ENCODE measurements around the gene UIMC1.

The UIMC1 gene

DNA sequence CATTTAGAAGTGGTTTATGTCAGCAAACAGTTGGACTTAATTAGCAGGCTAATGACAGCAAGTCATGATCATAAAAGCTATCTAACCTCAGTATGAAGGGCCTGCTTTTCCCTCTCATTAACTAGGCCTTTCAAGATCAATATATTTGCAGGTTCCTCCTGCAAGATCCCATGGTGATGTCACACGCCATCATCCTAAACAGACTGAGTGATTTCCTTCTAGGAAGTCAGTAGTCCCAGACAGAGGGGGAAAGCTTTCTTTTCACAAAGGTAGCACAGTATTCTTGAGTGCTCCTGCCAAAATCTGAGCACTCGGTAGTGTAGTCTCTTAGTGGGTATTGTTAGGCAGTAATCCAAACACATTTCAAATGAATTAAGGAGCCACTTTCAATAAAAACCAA is 52.5 kb downstream of the UIMC1 start:
- DNase-seq (ENCODE audit: low read depth in 3 of 3) = no peak

- DNase-seq (ENCODE audit: low read depth in 3 of 3) = no peak
Measured at GRCh38 chr5:176952531-176953193, 53.9 kb downstream of the UIMC1 start.

- DNase-seq (ENCODE audit: low read depth in 3 of 3) = no peak
Measured at GRCh38 chr5:176948458-176948857, 58.1 kb downstream of the UIMC1 start.

DNA sequence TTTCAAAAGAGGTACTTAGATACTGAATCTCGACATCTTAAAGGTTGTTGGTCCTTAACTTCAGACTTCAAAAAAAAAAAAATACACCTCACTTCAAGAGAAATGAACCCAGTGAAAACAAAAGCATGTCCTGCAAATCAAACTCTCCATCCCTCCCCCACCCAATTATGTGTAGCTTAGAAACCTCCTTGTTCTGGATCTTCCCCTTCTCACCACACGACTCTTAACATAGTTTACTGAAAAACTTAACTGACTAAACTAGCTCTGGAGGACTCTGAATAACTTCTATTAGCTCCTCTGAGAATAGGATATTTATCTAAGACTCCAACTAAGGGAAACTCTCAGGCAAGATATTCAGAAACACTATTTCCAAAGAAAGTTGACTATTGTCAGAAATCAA is 58.7 kb downstream of the UIMC1 start:
- DNase-seq (ENCODE audit: low read depth in 3 of 3) = no peak

DNA sequence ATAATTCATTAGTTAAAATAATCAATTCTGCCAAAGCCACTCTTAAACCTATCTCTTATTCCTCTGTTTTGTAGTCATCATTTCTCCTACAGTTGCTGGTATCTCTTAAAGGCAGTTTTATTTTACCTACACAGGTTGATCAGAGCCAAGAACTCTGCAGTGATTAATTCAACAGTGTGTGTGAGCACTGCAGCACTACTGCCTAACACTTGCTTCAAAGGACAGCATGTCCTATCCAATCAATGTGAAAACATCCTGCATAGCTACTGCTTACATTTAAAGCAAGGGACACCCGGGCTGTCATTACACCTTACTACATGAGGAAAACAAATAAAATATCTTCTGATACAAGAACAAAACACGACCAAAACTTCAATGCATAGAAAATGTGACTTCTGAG is 62.3 kb downstream of the UIMC1 start:
- DNase-seq (ENCODE audit: low read depth in 3 of 3) = no peak

GRCh38 chr5:176943816-176944215 is 62.8 kb downstream of the UIMC1 start:
- DNase-seq (ENCODE audit: low read depth in 3 of 3) = no peak

DNA sequence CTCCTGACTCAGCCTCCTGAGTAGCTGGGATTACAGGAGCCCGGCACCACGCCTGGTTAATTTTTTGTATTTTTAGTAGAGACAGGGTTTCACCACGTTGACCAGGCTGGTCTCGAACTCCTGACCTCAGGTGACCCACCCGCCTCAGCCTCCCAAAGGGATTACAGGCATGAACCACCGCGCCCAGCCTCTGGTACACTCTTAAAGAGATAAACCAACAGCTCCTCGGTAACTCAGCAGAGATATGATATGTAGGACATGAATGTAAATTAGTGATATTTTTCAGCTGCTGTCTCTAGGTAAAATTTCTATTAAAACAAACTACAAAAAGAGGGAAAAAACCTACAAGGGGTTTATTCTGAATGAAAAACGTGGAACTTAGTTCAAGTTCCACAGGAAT is 64.6 kb downstream of the UIMC1 start:
- no peak for DNase-seq (ENCODE audit: low read depth in 3 of 3)

DNA sequence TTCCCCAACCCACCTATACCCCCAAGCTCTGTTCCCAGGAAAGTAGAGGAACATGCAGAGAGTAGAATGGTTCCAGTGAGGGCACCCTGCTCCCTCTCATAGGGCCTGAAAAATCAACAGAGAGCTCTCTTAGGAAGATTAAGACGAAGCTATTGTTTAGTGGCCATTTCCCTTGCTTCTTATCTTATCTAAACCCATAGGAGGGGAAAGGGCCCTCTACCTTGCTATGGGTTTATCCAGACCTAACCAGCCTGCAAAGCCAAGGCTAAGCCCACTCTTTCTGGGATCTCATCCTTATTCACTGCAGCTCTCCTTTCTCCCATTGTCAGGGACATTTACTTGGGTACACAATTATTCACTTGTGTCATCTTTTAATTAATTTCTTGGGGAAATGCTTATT is 68.1 kb downstream of the UIMC1 start:
- no peak for DNase-seq (ENCODE audit: low read depth in 3 of 3)

DNA sequence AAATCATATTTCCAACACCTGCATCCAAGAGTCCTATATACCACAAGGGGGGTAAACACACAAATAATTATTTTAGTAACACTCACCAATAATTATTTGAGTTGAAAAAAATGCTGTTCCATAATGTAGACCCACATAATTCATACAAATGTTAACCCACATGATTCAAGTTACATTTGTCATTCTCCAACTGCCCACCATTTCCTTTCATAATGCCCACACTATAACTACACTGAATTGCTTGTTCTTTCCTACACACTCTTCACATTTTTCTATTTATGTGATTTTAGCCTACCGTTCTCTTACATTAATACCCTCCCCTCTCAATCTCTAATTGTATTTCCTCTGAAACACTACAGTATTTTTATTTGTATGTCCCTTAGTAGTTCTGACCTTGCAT is 71.6 kb downstream of the UIMC1 start:
- DNase-seq (ENCODE audit: low read depth in 3 of 3) = no peak

DNA sequence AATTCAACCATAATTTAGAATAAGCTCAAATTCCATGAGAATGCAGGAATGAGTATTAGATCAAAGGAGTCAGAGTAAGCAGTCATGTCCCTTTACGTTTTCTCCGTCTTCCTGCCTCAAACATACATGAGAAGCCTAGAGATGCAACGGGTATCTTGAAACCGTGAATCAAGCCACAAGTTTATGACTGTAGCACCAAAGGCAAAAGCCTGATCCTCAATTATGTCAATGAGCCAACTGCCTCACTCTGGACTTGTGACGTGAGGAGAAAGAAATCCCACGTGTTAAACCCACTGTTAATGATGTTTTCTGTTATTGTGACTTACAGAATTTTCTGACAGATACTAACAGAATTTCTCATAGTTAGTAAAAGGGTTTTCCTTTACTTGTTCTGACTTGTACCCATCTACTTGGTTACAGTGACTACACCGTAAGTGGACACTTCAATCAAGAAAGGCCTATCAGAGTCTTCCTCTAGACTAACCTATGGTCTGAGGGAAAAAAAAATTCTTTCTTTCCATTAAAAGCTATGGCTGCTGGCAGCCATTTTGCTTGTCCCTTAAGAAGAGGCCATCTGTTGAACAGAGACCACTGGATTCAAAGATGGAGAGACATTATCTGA is 72.2 kb downstream of the UIMC1 start:
- DNase-seq (ENCODE audit: low read depth in 3 of 3) = no peak

GRCh38 chr5:176929654-176930053 is 76.9 kb downstream of the UIMC1 start:
- DNase-seq (ENCODE audit: low read depth in 3 of 3) = no peak

- no peak for DNase-seq (ENCODE audit: low read depth in 3 of 3)
Measured at GRCh38 chr5:176927562-176927961, 79.0 kb downstream of the UIMC1 start.

DNA sequence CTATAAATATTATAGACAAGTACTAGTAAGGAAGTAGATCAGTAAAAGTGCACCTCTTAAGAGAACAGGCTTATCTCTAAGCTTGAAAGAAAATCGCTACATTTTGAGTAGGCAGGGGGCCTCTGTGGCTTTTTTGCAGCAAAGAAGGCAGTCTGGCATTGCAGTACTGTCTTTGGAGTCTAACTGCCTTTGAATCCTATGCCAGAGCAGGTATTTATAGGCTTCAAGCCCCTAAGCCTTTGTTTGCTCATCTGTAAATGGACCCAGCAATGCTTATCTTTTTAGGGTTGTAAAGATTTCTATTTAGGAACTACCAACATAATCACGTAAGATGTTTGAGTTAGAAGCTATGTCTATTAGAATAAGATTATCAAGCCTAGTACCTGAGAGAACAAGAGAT is 83.8 kb downstream of the UIMC1 start:
- no peak for DNase-seq (ENCODE audit: low read depth in 3 of 3)

- DNase-seq (ENCODE audit: low read depth in 3 of 3) = no peak
Measured at GRCh38 chr5:176921714-176922113, 84.9 kb downstream of the UIMC1 start.

DNA sequence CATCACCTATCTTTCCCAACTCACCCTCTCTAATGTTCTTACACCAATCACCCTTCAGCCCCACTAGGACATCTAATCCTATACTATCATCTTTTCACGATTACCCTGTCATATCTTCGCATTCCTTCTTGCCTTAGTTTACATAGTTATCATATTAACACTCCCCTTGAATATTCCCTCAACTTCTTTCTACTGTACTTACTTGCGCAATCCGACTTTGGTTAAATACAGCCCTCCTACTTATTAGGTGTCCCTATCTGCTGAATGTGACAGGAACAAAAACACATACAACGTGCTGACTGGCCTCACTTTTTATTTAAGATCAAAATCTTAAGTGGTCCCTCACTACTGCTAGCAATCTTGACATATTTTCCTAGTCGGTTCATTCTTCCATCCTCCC is 88.0 kb downstream of the UIMC1 start:
- DNase-seq (ENCODE audit: low read depth in 3 of 3) = no peak

GRCh38 chr5:176916337-176916736 is 90.2 kb downstream of the UIMC1 start:
- no peak for DNase-seq (ENCODE audit: low read depth in 3 of 3)

DNA sequence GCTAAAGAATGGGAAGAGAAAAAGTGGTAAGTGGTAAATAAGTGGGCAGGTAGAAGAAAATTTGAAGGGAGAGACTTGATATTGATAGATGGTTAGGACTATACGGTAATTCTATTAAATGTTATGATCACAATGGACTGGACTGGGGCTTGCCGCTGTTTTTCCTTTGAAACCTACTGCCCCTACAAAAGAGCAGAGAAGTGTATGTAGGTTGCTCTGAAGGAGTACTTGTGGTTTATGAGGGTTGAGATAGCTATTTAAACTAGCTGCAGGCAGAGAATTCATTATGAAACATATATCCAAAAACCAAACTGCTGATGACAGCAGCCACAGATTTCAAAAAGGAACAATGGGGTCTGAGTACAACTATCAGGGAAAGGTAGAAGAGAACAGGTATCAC is 90.7 kb downstream of the UIMC1 start:
- DNase-seq (ENCODE audit: low read depth in 3 of 3) = no peak

DNA sequence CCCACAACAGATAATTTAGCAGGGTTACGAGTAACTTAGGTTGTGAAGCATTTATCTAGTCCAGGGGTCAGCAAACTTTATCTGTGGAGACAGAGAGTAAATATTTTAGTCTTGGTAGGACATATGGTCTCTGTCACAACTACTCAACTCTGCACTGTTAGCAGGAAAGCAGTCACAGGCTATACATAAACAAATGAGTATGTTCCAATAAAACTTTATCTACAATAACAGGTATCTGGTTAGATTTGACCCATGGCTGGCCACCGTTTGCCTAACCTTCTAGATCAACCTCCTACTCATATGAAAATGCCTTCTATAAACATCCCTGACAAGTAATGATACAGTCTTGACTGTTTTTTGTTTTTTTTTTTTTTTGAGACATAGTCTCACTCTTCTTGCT is 94.5 kb downstream of the UIMC1 start:
- DNase-seq (ENCODE audit: low read depth in 3 of 3) = no peak

DNA sequence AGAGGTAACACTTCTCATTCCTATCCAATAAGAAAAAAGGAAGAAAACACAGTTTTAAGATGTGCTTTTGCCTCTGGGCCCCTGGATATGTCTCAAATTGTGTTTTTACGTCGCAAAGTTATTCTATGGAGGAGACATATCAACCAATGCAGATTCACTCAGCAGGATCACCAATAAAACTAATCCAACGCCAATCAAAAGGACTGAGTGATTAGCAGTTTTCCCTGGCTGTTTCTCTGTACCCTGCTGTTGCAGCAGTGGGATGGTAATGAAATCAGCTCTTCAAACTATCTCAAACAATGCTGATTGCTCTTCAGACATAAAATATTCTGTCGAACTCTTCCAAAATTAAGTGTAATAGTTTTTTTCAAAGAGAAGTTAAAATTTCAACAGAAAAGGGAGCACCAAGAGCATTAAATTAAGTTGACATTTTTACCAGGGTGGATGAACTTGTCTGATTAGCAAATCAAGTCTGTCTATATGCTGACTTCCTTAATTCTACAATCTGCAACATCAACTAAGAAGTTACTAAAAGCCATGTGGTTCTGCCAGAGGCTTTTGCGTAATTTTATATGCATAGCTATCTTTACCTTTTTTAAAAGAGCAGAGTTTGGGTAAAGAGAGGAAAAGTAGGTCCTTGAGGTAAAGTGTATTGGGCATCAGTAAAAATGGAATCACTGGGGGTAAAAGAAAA is 97.8 kb downstream of the UIMC1 start:
- no peak for DNase-seq (ENCODE audit: low read depth in 3 of 3)

DNA sequence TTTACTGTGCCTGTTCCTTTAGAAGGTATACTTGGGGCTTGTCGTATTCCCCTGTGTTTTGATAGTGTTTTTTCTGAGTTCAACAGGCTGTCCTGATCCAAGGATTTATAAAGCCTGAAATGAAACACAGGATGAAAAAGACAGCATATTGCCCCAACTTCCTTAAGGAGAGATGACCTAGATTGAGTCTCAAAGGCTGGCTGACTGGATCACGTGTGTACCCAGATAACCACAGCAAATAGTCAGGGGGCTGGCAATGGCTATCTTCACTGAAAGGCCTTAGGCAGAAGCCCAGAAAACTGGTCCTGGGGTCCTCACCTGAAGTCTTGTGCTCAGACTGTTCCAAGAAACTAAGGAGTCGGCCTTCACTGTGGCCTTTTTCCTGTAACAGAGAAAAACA is 99.8 kb downstream of the UIMC1 start:
- no peak for DNase-seq (ENCODE audit: low read depth in 3 of 3)

GRCh38 chr5:176906126-176906525 is 100.5 kb downstream of the UIMC1 start:
- DNase-seq (ENCODE audit: low read depth in 3 of 3) = no peak

DNA sequence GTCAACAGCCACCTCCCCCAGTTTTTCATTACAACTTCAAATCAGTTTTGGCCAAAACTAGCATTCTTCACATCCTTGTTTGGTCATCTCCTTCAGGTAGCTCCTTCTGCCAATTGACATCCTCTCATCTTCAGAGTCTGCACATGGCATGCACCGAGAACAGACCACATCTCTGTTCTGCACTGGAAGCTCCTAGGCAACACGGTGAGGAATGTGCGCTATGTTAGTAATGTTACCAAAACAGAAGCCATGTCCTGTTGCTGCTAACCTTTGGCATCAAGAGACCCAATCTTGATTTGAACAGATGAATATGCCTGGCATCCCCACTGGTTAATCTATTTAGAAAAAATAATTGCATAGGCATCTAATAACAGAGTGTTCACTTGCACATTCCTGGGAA is 102.3 kb downstream of the UIMC1 start:
- no peak for DNase-seq (ENCODE audit: low read depth in 3 of 3)

GRCh38 chr5:176902911-176903664 is 103.5 kb downstream of the UIMC1 start:
- no peak for DNase-seq (ENCODE audit: low read depth in 3 of 3)

Data from stimulated activated CD4-positive, alpha-beta T cell treated with anti-CD3 and anti-CD28 coated beads, TNF-alpha, amount 100 ng/mL, for 4 hours (primary cell).